ENCODE measurements around the gene ERMP1.

GRCh38 chr9:5832071-5832537 is 813 bp downstream of the ERMP1 start:
- TF ChIP-seq CTCF (IDR thresholded peaks at IDR 0.05), result no peak
- TF ChIP-seq POLR2AphosphoS5 (IDR thresholded peaks at IDR 0.05), result no peak
- TF ChIP-seq EP300 (IDR thresholded peaks at IDR 0.05), result no peak
- no peak for TF ChIP-seq POLR2A (IDR thresholded peaks at IDR 0.05)
